ACHN (cell line): ENCODE results near the gene C4BPB.
A peak's percentile ranks its signal among the peaks of the same experiment; 100 is the strongest.
"Not testable (repeated sequence)": the region's sequence is repeated elsewhere in the genome, so short reads cannot be mapped to it uniquely, and the experiment has no call there.

Source experiments
- DNase-seq: peaks from one replicate; pipeline ENCODE4 v3.0.0-alpha.2; 2015
- in situ Hi-C: cut with HindIII; loops from 2 replicates; pipeline ENCODE4 v1.10.0; 2017; ENCODE audit warnings: low sequenced_read_pairs, low pct_ligation_motif_present, low pct_unique_long_range_greater_than_20kb

C4BPB gene, protein sequence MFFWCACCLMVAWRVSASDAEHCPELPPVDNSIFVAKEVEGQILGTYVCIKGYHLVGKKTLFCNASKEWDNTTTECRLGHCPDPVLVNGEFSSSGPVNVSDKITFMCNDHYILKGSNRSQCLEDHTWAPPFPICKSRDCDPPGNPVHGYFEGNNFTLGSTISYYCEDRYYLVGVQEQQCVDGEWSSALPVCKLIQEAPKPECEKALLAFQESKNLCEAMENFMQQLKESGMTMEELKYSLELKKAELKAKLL

DNA sequence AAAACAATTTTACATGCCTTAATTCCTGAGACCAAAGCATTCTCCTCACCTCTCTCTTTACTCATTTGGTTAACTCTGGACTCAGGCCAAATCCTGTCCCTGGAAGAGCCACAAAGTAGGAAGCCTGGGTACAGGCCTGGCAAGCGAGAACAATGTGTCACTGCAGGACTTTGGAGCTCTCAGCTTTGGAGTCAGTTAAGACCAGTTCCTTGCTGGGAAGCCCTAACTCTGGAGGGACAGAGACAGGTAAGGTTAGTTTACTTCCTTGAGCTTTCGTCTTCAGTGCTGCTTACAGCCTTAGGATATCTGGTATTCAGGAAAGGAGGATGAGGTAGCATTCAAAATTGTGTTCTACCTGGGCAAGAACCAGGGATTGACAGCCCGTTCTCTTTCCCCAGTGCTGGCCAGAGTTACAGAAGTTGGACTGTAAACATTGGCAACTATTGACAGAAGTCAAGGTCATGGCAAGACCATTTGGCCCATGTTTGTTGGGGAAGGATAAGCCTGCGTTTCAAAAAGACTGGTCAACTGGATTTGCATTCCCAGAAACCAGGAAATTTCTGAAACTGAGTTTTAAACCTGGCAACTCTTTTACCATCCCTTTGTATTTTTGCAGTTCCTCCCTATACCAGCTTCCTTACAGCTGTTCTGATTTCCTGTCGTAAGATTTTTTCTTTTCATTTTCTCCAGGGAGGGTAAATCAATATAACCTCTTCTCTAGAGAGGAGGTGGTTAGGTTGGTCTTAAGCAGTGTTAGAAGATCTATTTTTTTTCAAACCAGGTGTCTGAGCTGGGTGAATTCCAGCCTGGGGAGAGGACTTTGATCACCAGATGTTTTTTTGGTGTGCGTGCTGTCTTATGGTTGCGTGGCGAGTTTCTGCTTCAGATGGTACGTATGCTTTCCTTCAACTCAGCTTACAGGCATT, at the start of gene C4BPB:
TSS of gene C4BPB (plus strand) at position 160 of the 926 bp plus-strand sequence. CDS start at position 832, 672 bp downstream.
- in situ Hi-C loops = no loop called here
- DNase-seq = no peak

DNA sequence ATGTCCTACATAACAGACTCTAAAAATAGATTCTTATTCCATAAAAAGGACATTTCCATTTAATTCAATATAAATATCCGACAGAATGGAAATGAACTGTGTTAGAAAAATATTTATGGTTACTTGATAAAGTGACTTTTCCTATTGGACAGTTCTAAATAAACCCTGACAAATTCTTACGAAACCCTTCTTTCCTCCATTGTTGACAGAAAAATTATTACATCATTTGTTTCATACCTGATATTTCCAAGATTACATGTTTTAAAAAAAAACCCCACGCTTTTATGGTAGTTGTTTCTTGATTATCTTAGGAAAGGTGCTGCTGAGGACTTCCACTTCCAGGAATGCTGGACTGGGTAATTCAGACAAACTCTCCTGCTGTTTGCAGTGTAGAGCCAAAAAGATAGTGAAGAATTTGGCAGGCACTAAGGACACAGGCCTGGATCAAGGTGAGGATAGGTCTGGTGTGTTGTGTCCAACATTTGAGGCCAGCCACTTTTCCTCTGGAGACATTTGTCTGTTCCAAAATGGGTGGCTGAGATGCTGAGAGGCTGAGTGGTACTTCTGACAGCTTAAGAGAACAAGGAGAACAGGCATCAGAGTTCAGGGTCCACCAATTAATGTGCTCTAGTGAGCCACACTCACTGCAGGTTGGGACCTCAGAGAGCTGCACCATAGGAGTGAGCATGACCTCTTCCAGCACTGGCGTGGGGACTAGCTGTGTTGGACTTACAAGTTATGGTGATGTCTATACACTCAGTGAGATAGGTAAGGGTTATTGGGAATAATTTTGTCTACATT, 49.1 kb upstream of the C4BPB start:
- in situ Hi-C loops = no loop called here
- DNase-seq = no peak

DNA sequence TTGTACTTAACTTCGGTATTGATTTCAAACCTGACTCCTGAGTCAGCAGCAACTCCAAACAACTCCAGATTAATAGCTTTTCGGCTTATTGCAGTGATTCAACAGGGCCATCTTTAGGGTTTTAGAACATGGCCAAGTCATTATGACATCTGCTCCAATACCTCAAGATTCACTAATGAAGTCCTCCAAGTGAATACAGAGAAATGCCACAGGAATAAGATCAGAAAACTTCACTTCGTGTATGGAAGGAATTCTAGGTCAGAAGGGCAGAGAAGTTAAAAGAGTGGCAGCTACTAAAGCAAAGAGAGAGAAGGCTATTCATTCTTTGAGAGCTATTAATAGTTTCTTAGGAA, 48.5 kb upstream of the C4BPB start:
- in situ Hi-C loops = no loop called here
- DNase-seq = no peak

DNA sequence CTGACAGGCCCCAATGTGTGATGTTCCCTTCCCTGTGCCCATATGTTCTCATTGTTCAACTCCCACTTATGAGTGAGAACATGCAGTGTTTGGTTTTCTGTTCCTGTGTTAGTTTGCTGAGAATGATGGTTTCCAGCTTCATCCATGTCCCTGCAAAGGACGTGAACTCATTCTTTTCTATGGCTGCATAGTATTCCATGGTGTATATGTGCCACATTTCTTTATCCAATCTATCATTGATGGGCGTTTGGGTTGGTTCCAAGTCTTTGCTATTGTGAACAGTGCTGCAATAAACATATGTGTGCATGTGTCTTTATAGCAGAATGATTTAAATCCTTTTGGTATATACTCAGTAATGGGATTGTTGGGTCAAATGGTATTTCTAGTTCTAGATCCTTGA, 47.3 kb upstream of the C4BPB start:
- in situ Hi-C loops, DNase-seq: not testable (repeated sequence)

DNA sequence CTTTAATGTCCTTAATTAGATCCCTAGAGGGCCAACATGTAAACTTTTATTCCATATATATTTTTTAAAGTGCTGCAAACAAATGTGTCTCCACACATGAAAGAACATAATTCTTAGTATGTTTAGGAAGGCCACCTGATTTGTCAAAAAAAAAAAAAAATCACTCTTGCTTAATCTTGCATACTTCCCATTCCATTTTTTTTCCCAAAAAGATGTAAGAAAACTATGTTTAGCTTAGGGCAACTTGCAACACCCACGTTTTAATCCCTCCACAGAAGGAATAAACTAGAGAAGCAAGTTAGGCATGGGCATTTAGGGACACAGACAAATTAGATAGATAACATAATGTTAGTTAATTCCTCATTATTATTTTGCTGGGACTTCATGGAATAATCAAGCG, 43.2 kb upstream of the C4BPB start:
- no peak for DNase-seq
- in situ Hi-C loops = no loop called here

DNA sequence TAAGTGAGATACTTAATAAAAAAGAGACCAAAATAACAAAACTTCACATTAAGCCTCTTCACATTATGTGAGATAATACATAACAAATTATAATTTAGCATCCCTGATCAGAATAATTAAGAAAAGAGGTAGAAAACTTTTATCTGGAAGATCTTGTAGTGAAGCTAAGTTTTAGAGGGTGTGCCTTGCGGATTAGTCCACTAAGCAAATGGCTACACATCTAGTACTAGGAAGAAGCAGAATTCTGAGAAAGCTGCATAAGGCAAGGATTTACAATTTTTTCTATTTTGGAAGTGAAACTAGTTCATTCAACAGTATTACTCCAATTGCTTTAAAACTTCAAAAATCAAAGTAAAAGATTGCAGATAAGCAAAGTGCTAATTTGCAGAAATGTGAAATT, 41.2 kb upstream of the C4BPB start:
- in situ Hi-C loops = no loop called here
- DNase-seq = no peak

DNA sequence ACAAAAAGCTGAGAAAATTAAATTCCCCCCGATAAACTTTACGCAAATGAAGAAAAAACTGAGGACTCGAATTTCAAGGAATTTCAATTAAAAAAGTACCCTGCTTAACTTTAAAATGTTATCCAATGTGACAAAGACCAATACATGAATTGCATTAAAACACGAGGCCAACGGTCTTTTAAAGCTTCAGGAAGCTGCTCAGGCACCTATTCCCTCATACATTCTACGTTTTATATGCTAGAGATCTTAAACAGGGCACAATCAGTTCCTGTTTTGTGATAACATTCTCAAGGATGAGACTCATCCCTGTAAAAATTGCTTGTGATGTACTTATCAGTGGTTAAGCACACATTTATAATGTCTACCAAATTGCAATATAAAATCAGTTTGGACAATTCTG, 40.6 kb upstream of the C4BPB start:
- no peak for DNase-seq
- in situ Hi-C loops = no loop called here

DNA sequence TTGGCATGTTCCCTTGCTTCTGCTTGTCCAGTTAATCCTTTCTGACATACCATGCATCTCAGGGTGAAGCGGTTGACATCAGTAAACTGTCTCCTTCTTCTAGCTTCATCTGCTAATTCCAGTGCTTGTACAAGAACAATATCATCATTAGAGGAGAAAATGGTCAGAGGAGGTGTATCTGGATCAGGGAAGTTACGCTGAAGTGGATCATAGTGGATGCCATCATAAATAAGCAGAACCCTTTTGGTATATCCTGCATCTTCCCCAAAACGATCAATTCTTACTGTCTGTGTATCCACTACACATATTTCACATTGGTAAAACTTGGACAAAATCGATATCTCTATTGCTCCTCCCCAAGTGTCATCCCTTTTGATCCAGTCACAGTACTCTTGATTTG, 39.6 kb upstream of the C4BPB start:
- in situ Hi-C loops = no loop called here
- no peak for DNase-seq

DNA sequence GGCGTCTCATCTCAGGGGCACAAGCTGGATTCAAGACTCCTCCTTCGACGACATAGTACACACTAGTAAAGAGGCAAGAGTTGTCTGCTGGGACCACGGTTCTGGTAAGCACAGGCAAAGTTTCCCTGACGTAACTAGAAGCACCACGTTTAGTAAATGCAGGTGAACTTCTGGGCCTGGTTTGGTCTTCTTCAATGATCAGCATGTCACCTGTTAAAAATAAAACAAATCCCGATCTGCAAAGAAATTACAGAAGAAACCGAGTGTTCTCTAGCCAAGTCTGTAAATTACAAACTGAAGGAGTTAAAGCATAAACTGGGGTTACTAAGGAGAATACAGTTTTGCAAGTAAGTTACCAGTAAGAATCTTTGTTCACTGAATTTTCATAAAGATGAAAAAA, 39.1 kb upstream of the C4BPB start:
- in situ Hi-C loops = no loop called here
- DNase-seq = no peak

DNA sequence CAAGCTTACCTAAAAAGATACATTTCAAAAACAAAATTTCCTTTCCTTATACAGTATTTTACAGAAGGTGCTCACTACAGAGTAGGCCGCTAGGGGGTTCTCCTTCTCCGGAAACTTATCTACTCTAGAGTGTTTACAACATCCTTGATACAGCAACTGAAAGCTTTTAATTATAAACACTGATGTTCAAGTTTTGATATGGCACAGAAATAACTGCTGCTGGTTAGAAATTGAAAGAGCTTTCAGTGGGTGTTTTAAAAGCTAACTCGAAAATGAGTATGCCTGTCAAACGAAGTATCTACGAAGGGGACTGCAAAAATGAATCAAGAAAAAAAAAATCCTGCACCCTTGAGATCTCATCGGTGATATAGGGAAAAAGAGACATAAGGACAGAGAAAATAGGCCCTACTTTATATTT, 38.7 kb upstream of the C4BPB start:
- in situ Hi-C loops = no loop called here
- DNase-seq = peak; percentile 71

DNA sequence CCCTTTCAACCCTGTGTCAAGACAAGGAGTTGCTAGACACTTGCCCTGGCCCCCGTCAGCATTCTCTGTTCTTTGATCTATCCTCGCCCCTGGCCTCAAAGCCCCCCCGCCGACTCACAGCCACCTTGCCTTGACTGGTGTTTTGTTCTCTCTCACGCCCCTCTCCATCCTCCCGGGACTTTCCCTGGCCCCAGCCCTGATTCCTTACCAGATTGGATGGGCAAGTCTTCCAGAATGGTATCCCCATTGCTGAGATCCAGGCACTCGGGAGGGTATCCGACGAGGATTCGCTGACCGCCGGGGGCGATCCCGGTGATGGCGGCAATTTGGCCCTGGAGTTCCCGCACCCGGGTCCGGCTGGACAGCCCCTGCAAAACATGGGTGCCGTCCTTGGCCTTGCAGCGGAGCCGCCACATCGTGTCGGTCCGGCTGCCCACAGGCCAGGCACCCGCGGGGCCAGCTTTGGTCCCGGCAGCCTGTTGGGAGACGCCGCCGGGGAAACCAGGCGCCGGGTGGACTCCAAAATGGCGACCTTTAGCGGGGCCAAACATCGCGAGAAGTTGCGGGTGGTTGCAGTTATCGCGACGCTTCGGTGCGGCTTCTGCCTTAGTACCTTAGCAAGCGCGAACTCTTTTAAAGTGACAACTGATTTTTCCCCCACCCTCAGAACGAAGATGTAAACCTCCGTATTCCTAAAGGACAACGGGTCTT, 38.0 kb upstream of the C4BPB start:
- in situ Hi-C loops = no loop called here

DNA sequence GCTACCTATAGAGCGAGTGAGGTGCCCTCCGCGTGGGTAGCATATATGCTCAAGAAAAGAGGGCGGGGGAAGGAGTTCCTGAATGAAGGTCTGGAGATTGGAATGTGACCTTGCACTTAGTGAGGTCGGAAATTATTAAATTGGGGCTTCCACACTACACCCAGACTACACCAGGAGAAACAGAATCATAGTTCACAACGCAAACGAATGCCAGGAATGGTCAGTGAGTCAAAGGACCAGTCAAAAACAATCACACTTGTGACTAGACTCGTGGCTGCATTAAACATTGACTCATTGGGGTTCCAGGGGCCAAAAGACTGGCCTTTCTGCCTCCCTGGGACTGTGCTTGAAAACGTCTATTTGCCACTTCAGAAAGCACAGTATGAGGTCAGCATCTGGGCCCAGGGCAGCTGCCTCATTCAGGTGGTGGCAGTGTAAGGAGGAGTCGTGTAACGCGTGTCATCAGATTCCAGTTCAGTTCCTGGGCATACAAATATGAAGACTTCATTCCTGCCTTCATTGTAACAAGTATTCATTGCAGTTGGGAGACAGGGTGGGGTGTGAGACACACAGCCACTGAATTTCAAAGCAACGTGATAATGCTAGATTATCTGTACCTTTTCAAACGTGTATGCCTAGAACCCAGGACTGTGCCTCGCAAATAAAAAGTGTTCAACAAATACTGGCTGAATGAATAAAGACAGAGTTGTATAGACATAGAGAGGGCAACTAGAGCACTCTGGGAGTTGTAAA, 37.3 kb upstream of the C4BPB start, which contains the start of gene YOD1:
TSS of gene YOD1 (minus strand) at position 18 of the 753 bp plus-strand sequence. CDS start 178 bp downstream, outside the sequence.
- in situ Hi-C loops = no loop called here
- peak; percentile 98 for DNase-seq

More for the DNA sequence above, 38.0 kb upstream of the C4BPB start:
- peak; percentile 97 for DNase-seq

DNA sequence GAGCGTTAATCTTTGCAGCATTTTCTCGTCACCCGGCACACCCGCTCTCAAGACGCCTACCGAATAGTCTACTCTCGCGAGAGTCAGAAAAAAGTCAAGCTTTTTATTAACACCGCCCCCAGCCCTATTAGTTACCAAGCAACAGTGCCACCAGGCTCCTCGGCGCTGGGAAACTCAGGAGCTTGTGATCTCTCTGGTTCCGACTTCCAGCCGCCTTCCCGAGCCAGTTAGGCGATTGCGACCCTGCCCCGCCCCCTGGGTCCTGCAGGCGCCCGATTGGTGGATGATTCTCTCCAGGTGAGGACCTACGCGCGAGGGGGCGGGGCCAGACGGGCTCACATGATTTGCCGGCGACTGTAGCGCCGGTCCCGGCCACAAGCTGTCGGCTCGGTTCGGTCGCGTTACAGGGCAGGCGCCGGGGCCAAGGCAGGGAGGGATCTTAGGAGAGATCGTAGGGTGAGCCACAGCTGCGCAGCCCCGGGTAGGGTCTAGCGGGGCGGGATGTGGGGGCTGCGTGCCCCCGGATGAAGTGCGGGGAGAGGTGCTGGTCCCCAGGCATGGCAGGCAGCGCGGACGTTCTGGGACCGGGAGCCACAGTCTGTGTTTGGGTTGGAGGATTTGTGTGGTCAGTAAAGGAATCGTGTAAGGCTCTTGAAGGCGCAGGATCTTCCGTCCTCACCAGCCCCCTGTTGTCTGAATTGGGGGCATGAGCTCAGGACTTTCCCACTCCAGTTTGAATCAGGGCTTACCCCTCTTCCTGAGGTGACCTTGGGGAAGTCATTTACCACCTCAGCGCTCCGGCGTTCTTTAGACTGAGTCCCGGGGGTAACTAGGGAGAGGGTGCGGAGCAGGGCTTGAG, 35.5 kb upstream of the C4BPB start, which contains the start of gene PFKFB2:
TSS of gene PFKFB2 (plus strand) at position 365 of the 859 bp plus-strand sequence. CDS start 1,443 bp downstream, outside the sequence.
- in situ Hi-C loops = no loop called here
- DNase-seq = peak; percentile 100

DNA sequence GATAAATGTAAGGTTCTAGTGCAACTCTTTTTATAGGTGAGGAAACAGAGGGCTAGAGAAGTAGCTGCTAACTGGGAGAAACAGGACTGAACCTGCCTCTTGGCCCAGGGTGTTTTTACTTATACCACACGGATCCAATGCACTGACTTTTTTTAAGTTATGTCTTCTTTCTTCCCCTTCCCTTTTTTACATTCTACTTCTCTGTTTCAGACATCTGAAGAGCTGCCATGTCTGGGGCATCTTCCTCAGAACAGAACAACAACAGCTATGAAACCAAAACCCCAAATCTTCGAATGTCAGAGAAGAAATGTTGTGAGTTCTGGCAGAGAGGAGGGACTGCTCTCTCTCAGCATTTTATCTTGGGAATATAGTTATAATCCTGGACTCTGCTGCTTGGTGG, 34.2 kb upstream of the C4BPB start:
- no peak for DNase-seq
- in situ Hi-C loops = no loop called here

DNA sequence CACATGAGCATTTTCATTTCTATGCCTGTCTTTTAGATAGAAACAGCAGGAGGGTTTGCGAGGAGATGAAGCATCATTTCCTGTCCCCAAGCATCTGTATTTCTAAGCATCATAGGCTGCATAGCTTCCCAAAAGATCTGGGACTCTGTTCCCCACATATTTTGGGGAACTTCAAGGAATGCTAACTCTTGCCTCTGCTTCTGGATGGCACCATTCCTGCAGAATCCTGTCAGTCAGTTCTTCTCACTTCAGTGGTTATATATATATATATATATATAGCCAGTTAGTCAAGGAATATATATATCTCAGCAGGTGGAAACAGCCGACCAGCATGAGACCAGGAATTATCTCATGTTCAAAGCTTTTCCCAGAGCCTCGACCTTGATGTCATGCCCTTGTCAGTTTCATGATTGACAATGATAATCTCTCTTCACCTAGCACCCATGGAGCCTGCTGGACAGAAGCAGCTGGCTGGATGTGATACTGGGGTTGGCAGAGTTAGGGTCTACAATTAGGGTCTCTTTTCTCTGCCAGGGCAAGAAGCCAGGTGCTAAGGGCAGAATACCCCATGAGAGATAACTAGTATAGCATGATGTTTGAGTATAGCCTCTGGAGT, 33.2 kb upstream of the C4BPB start:
- in situ Hi-C loops = no loop called here
- DNase-seq = no peak

DNA sequence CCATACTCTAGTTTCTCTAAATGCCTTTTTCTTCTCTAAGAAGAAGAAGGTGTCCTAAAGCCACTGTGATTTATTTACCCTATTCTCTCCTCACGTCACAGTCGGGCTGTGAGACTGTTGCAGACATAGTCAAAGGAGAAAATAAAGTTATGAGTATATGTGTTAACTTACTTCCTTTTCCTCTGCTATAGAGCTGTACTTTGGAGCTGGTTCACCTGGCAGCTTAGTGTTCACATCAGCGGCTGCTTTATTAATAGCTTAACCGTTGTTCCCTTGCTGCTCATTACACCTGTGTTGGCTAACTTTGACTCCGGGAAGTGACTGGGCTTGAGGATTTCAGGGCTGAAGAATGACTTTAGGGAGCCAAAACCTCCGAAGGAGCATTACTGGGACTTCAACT, 32.0 kb upstream of the C4BPB start:
- no peak for DNase-seq
- in situ Hi-C loops = no loop called here
